Measurements from ENCODE around the gene ENTPD8.

ENTPD8 gene

DNA sequence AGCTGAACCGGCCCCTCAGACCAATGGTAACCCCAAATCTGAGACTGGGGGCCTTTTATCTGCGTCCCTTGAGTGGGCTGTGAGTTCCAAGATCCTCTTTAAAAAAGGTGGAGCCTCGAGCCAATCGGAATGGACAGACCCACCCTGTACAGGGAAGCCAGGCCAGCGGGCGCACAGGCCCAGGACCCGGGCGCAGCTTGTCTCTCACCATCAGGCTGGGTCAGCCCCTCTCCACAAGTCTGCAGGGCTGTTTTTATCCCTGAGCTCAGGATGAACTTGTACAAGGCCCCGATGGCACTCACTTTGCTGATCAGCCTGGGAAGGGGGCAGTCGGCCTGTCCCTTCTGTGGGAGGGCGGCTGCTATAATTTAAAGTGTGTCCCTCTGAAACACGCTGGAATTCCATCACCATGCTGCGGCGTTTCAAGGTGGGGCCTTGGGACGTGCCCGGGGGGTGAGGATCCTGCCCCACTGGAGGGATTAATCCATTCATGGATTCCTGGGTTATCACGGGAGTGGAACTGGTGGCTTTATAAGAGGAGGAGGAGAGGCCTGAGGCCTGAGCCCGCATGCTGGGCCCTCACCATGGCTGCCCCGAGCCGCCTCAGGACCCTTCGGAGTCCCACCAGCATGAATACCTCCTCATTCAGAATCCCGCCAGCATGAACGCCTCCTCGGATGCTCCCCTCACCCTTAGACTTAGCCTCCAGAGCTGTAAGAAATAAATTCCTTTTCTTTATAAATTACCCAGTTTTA lies 32.3 kb downstream of the ENTPD8 start:
- DNase-seq (ENCODE audit: low read depth): no peak

DNA sequence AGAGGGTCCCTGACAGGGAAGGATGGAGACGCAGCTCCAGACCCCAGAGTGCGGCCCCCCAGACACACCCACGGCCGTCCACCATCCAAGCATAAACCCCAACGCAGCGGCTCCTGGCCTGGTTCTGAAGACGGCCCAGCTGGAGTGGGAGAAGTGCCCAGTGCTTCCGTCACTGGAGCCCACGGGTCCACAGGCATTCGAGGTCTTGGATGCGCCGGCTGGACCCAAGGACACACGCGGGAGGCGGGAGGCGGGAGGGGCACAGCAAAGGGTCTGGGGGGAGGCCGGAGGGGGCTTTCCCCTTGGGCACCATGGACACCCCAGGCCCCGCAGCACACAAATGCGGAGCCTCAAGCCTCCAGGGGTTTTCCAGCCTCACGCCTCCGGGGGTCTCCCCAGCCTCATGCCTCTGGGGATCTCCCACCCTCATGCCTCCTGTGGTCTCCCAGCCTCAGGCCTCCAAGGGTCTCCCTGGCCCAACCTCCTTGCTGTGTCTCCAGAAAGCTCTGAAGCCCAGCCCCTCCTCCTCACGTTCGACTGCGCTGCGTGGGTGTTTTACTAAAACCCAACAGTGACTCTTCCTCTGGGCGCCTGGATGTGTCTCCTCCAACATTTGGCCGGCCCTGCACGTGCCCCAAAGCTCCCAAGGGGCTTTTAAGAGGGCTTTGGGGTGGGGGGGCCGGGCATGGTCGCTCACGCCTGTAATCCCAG lies 33.4 kb downstream of the ENTPD8 start:
- no peaks in the 10 kb centered on the region for H3K9me3 ChIP-seq (ENCODE audit: control insufficient read depth, low read length)
- peak overlapping the region; percentile 69 for H3K4me3 ChIP-seq (ENCODE audit: low read length)
- no peaks in the 10 kb centered on the region for H3K27me3 ChIP-seq (replicated peaks; ENCODE audit: control insufficient read depth, insufficient read depth, low read length)
- no peaks in the 10 kb centered on the region for H3K36me3 ChIP-seq (ENCODE audit: control insufficient read depth, insufficient read depth, low read length, severe bottlenecking)
- DNase-seq (ENCODE audit: low read depth): no peak
- H3K4me1 ChIP-seq (ENCODE audit: control insufficient read depth, insufficient read depth, low read length): peaks cover 15% of the 10 kb centered on the region
- peak overlapping the region; percentile 77 for H3K9ac ChIP-seq (ENCODE audit: low read length)

More for the DNA sequence above, 32.3 kb downstream of the ENTPD8 start:
- peaks cover 17% of the 10 kb centered on the region for H3K4me1 ChIP-seq (ENCODE audit: control insufficient read depth, insufficient read depth, low read length)
- H3K9me3 ChIP-seq (ENCODE audit: control insufficient read depth, low read length): no peaks in the 10 kb centered on the region
- H3K9ac ChIP-seq (ENCODE audit: low read length): no peak overlapping the region
- H3K4me3 ChIP-seq (ENCODE audit: low read length): no peak overlapping the region
- no peaks in the 10 kb centered on the region for H3K27me3 ChIP-seq (replicated peaks; ENCODE audit: control insufficient read depth, insufficient read depth, low read length)
- no peaks in the 10 kb centered on the region for H3K36me3 ChIP-seq (ENCODE audit: control insufficient read depth, insufficient read depth, low read length, severe bottlenecking)

DNA sequence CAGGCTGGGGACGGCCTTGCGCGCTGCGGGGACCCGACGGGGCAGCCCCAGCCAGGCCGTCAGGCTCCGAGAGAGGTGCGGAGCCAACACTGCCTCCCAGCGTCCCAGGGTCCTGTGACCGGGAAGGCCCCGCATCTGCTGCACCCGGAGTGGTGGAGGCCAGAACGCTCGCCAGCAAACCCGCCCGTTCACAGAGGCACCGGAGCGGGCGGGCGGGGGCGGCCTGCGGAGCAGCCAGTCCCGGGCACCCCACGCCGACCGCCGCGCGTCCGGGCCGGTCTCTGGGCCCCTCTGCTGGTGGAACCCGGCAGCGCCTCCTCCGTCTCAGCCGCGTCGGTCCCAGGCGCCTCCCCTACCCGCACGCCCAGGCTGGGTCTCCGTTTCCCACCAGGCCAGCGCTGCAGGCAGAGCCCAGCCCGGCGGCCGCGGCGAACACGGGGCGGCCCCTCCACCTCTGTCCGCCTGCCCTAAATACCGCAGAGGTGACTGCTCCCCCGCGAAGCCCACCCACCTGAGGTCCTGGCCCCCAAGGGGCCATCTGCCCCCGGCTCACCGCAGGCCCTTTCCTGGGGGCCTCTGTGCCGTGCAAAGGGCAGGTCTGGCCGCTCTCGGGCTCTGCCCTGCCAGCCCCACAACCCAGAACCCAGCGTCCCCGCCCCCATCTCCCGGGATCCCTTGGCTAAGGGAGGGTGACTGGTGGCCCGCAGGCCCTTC lies 34.1 kb downstream of the ENTPD8 start:
- DNase-seq (ENCODE audit: low read depth): peak; percentile 86
- H3K4me3 ChIP-seq (ENCODE audit: low read length): peak overlapping the region; percentile 69

DNA sequence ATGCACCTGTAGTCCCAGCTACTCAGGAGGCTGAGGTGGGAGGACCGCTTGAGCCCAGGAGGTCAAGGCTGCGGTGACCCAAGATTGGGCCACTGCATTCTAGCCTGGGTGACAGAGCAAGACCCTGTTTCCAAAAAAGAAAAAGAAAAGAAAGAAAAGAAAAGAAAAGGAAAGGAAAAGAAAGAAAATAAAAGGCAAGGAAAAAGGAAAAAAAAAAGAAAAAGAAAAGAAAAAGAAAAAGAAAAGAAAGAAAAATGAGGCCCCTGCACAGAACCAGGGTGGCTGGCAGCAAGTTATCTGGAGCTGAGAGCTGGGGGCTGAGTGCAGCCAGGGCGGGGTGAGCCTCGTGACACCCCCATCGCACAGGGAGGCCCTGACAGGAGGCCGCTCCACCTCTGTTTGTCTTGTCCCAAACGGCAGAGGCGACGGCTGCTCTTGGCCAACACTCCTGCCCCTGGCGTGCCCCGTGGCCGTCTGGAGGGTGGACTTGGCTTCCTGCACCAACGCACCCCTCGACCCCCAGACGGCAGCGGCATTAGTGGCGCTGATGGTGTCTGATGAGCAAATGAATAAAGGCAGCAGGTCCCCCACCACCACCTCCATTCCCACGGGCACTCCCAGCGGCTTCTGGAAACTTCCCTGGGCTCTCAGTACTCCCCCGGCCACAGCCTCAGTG lies 34.9 kb downstream of the ENTPD8 start:
- Histone ChIP-seq H3K4me3 (ENCODE audit: low read length) (no peak overlapping the region), H3K27me3 (replicated peaks; ENCODE audit: control insufficient read depth, insufficient read depth, low read length) (no peaks in the 10 kb centered on the region)
- no peak for DNase-seq (ENCODE audit: low read depth)

More for the DNA sequence above, 34.1 kb downstream of the ENTPD8 start:
- Histone ChIP-seq H3K9ac (ENCODE audit: low read length) (peak overlapping the region; percentile 77), H3K9me3 (ENCODE audit: control insufficient read depth, low read length) (no peaks in the 10 kb centered on the region), H3K36me3 (ENCODE audit: control insufficient read depth, insufficient read depth, low read length, severe bottlenecking) (no peaks in the 10 kb centered on the region), H3K4me1 (ENCODE audit: control insufficient read depth, insufficient read depth, low read length) (peaks cover 8% of the 10 kb centered on the region), H3K27me3 (replicated peaks; ENCODE audit: control insufficient read depth, insufficient read depth, low read length) (no peaks in the 10 kb centered on the region)

DNA sequence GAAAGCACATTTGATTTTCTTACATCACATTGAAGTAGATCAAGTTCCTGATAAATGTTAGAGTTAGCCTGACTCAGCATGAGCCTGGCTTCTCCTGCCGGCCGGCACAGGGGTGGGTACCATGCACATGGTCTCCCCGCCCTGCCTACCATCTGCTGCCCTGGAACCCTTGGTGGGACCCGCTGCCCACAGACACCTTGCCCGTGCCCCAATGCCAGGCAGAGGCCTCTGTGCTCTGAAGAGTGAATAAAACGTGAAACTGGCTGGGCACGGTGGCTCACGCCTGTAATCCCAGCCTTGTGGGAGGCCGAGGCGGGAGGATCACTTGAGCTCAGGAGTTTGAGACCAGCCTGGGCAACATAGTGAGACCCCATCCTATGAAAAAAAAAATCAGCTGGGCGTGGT lies 35.5 kb downstream of the ENTPD8 start:
- DNase-seq (ENCODE audit: low read depth): peak; percentile 13
- Histone ChIP-seq H3K9ac (ENCODE audit: low read length) (no peak overlapping the region), H3K4me3 (ENCODE audit: low read length) (no peak overlapping the region), H3K9me3 (ENCODE audit: control insufficient read depth, low read length) (no peaks in the 10 kb centered on the region), H3K4me1 (ENCODE audit: control insufficient read depth, insufficient read depth, low read length) (peaks cover 4% of the 10 kb centered on the region), H3K36me3 (ENCODE audit: control insufficient read depth, insufficient read depth, low read length, severe bottlenecking) (no peaks in the 10 kb centered on the region), H3K27me3 (replicated peaks; ENCODE audit: control insufficient read depth, insufficient read depth, low read length) (no peaks in the 10 kb centered on the region)

More for the DNA sequence above, 34.9 kb downstream of the ENTPD8 start:
- Histone ChIP-seq H3K36me3 (ENCODE audit: control insufficient read depth, insufficient read depth, low read length, severe bottlenecking) (no peaks in the 10 kb centered on the region), H3K9me3 (ENCODE audit: control insufficient read depth, low read length) (no peaks in the 10 kb centered on the region), H3K4me1 (ENCODE audit: control insufficient read depth, insufficient read depth, low read length) (peaks cover 4% of the 10 kb centered on the region), H3K9ac (ENCODE audit: low read length) (peak overlapping the region; percentile 39)

DNA sequence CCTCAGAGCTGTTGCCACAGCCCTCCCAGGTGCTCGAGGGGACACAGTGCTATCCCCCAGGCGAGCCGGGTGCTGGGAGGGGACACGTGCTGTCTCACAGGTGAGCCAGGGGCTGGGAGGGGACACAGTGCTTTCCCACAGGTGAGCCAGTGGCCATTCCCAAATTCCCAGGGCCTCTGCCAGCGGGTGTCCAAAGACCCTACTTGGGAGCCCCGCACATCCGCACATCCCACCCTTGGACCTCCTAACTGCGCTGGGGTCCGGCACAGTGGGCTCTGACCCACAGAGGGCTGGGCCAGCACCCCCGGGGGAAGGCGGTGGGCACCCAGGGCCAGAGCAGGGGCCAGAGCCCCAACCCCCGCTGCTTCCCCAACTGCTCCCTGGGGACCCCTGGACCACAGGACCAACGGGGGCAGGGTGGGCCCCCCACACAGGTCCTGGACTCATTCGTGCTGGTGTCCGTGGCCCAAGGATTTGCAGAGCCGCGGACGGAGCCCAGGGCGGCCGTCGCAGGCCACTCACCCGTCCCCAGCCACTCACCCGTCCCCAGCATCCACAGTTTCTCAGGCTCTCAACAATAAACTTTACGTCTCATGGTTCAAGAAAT lies 36.1 kb downstream of the ENTPD8 start:
- H3K4me1 ChIP-seq (ENCODE audit: control insufficient read depth, insufficient read depth, low read length): peaks cover 4% of the 10 kb centered on the region
- H3K4me3 ChIP-seq (ENCODE audit: low read length): no peak overlapping the region

DNA sequence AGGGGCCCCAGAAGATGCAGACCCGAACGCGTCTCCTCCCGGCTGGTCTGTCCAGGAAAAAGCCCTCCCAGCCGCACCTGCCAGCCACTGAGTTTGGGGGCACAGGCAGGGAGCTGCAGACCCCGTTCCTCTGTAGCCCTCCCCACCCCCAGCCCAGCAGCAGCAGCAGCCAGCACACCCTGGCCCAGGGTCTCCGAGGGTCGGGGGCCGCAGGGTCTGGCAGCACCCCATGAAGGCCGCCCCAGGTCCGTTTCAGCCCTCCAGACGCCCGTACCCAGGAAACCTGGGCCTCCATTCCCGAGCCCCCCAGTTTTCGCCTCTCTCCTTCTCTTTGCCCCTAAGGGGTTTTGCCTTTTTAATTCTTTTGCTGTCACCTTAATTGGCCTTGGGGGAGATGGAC lies 37.9 kb downstream of the ENTPD8 start:
- no peaks in the 10 kb centered on the region for H3K36me3 ChIP-seq (ENCODE audit: control insufficient read depth, insufficient read depth, low read length, severe bottlenecking)

More for the DNA sequence above, 36.1 kb downstream of the ENTPD8 start:
- no peak for DNase-seq (ENCODE audit: low read depth)
- H3K27me3 ChIP-seq (replicated peaks; ENCODE audit: control insufficient read depth, insufficient read depth, low read length): no peaks in the 10 kb centered on the region
- H3K9me3 ChIP-seq (ENCODE audit: control insufficient read depth, low read length): no peaks in the 10 kb centered on the region
- no peaks in the 10 kb centered on the region for H3K36me3 ChIP-seq (ENCODE audit: control insufficient read depth, insufficient read depth, low read length, severe bottlenecking)
- H3K9ac ChIP-seq (ENCODE audit: low read length): no peak overlapping the region

DNA sequence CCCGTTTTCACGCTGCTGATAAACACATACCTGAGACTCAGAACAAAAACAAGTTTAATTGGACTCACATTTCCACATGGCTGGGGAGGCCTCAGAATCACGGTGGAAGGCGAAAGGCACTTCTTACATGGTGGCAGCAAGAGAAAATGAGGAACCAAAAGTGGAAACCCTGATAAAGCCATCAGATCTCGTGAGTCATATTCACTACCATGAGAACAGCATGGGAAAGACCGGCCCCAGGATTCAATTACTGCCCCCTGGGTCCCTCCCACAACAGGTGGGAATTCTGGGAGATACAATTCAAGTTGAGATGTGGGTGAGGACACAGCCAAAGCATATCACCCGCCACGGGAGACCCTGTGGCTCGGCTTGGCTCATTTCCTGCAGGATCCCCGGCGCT lies 38.4 kb downstream of the ENTPD8 start:
- H3K9ac ChIP-seq (ENCODE audit: low read length): no peak overlapping the region
- no peaks in the 10 kb centered on the region for H3K27me3 ChIP-seq (replicated peaks; ENCODE audit: control insufficient read depth, insufficient read depth, low read length)
- no peak overlapping the region for H3K4me3 ChIP-seq (ENCODE audit: low read length)
- no peaks in the 10 kb centered on the region for H3K9me3 ChIP-seq (ENCODE audit: control insufficient read depth, low read length)
- no peaks in the 10 kb centered on the region for H3K36me3 ChIP-seq (ENCODE audit: control insufficient read depth, insufficient read depth, low read length, severe bottlenecking)
- H3K4me1 ChIP-seq (ENCODE audit: control insufficient read depth, insufficient read depth, low read length): peaks cover 4% of the 10 kb centered on the region
- no peak for DNase-seq (ENCODE audit: low read depth)

More for the DNA sequence above, 37.9 kb downstream of the ENTPD8 start:
- Histone ChIP-seq H3K4me1 (ENCODE audit: control insufficient read depth, insufficient read depth, low read length) (peaks cover 4% of the 10 kb centered on the region), H3K9me3 (ENCODE audit: control insufficient read depth, low read length) (no peaks in the 10 kb centered on the region), H3K9ac (ENCODE audit: low read length) (no peak overlapping the region), H3K27me3 (replicated peaks; ENCODE audit: control insufficient read depth, insufficient read depth, low read length) (no peaks in the 10 kb centered on the region), H3K4me3 (ENCODE audit: low read length) (no peak overlapping the region)
- DNase-seq (ENCODE audit: low read depth): no peak

DNA sequence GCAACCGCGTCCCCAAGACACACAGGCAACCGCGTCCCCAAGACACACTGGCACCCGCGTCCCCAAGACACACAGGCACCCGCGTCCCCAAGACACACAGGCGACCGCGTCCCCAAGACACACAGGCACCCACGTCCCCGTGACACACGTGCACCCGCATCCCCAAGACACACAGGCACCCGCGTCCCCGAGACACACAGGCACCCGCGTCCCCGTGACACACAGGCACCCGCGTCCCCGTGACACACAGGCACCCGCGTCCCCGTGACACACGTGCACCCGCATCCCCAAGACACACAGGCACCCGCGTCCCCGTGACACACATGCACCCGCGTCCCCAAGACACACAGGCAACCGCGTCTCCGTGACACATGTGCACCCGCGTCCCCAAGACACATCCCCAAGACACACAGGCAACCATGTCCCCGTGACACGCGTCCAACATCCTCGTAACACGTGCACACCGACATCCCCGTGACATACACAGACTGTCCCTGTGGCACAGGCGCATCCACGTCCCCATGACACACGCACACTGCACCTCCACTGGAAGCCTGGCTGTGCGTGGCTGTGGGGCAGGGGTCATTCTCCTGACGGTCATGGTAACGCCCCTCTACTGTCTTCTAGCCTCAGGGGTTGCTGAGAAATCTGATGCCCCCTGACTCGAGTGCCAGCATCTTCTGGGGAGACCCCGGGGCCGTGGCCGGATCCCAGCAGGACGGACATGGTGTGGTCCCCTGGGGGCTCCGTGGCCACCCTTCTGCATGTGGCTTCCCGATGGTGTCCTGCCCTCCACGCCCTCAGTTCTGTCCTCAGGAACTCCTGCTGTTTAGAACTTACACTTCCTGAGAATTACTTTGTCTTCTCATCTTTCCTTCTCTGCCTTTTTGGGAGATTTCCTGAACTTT lies 42.3 kb downstream of the ENTPD8 start:
- DNase-seq (ENCODE audit: low read depth): no peak

More for the DNA sequence above, 42.3 kb downstream of the ENTPD8 start:
- H3K4me3 ChIP-seq (ENCODE audit: low read length): no peak overlapping the region
- H3K4me1 ChIP-seq (ENCODE audit: control insufficient read depth, insufficient read depth, low read length): peaks cover 6% of the 10 kb centered on the region
- no peak overlapping the region for H3K9ac ChIP-seq (ENCODE audit: low read length)
- H3K9me3 ChIP-seq (ENCODE audit: control insufficient read depth, low read length): no peaks in the 10 kb centered on the region
- H3K27me3 ChIP-seq (replicated peaks; ENCODE audit: control insufficient read depth, insufficient read depth, low read length): no peaks in the 10 kb centered on the region
- no peaks in the 10 kb centered on the region for H3K36me3 ChIP-seq (ENCODE audit: control insufficient read depth, insufficient read depth, low read length, severe bottlenecking)
